Measurements from ENCODE around the gene JUND. TPM values are rescaled to one million over a fixed set of nuclear protein-coding genes. Genes with fewer than 3 reads are reported as not detected.
A peak's percentile ranks its signal among the peaks of the same experiment; 100 is the strongest.

JUND gene
- total RNA-seq, 1 experiment from 2014 or later, result 103 TPM

GRCh38 chr19:18306209-18306887, 24.9 kb upstream of the JUND start:
- Histone ChIP-seq H3K4me1 (ENCODE audit: insufficient read depth, low read length) (peaks cover 3% of the 10 kb centered on the region; the same call in 1 of the 2 replicates), H4K91ac (ENCODE audit: insufficient read length, low read depth, low read length) (no peak overlapping the region), H2BK15ac (ENCODE audit: low read depth, low read length) (no peak overlapping the region), H2BK12ac (ENCODE audit: insufficient read length, low read depth, low read length) (no peak overlapping the region), H3K23ac (ENCODE audit: insufficient read length, low read depth, low read length) (no peak overlapping the region), H2AFZ (ENCODE audit: low read length) (no peak overlapping the region), H4K20me1 (ENCODE audit: control insufficient read depth, insufficient read depth, insufficient read length) (no peaks in the 10 kb centered on the region), H3K79me1 (ENCODE audit: insufficient read depth, low read depth, low read length, poor library complexity, severe bottlenecking) (no peaks in the 10 kb centered on the region), H2BK120ac (ENCODE audit: low read depth, low read length, poor library complexity, severe bottlenecking) (no peak overlapping the region), H3K79me2 (ENCODE audit: insufficient read depth, low read length) (no peaks in the 10 kb centered on the region), H2AK5ac (ENCODE audit: insufficient read length, low read length) (no peak overlapping the region), H3K4me2 (ENCODE audit: insufficient read depth, insufficient read length, low read length) (no peak overlapping the region), H3K9ac (ENCODE audit: extremely low read depth, insufficient read length, low read length) (no peak overlapping the region), H4K8ac (replicated peaks; ENCODE audit: insufficient read length, low read depth, low read length) (no peak overlapping the region), H3T11ph (ENCODE audit: low read length) (no peak overlapping the region), H3K4ac (ENCODE audit: low read depth, low read length) (no peak overlapping the region), H3K23me2 (ENCODE audit: insufficient read length, low read depth, low read length, poor library complexity, severe bottlenecking) (peaks cover 3% of the 10 kb centered on the region), H4K5ac (ENCODE audit: insufficient read length, low read depth, low read length) (no peak overlapping the region), H2BK5ac (ENCODE audit: insufficient read length, low read length) (no peak overlapping the region), H3K56ac (ENCODE audit: insufficient read length, low read depth, low read length) (no peak overlapping the region), H2BK20ac (ENCODE audit: low read depth, low read length, poor library complexity, severe bottlenecking) (no peak overlapping the region), H3K27me3 (ENCODE audit: insufficient read depth, low read length) (no peaks in the 10 kb centered on the region), H3K27ac (ENCODE audit: insufficient read length, low read depth, low read length) (no peak overlapping the region), H3K18ac (ENCODE audit: insufficient read length, low read depth, low read length) (no peak overlapping the region), H3K9me3 (ENCODE audit: control insufficient read depth, low read depth, low read length) (no peaks in the 10 kb centered on the region), H3K14ac (ENCODE audit: insufficient read depth, low read length) (no peak overlapping the region)
- Mint-ChIP-seq H3K27me3 (ENCODE audit: low read depth) (no peaks in the 10 kb centered on the region), H3K9me3 (no peaks in the 10 kb centered on the region), H3K4me1 (peaks cover 26 to 39% of the 10 kb centered on the region in 2 experiments), H3K4me3 (no peak overlapping the region), H3K27ac (peak overlapping the region in 1 of 3 experiments; percentile 83; a peak in 2 of 7 replicates), H3K36me3 (ENCODE audit: insufficient read depth in 1 of 3, low read depth in 3 of 3) (peaks cover 18 to 43% (median 41%) of the 10 kb centered on the region in 3 experiments)
- WGBS (ENCODE audit: extremely low coverage, insufficient read length, low lambda C conversion rate), result no CpG with 5 or more reads among the region's 26 CpGs
- DNase-seq, result no peak
- TF ChIP-seq CTCF (conservative IDR thresholded peaks at IDR 0.05), result no peak

Measured in H9 (cell line).